ENCODE data around the gene SPEG.

Gene SPEG

GRCh38 chr2:219488149-219488843 is 53.7 kb downstream of the SPEG start:
- H3K27me3 ChIP-seq (ENCODE audit: insufficient read depth, low read length) = 0 out of 2 replicates have a peak, but pooled peaks cover 5% of the 10 kb centered on the region

GRCh38 chr2:219488844-219489194 is 54.2 kb downstream of the SPEG start:
- no peak overlapping the region for H3K4me2 ChIP-seq (ENCODE audit: low read length)
- H3F3A ChIP-seq (ENCODE audit: insufficient read depth, low read length) = no peaks in the 10 kb centered on the region
- no peak overlapping the region for H2AFZ ChIP-seq (ENCODE audit: low read length)
- H3K4me1 ChIP-seq (ENCODE audit: insufficient read depth, low read length, severe bottlenecking) = no peaks in the 10 kb centered on the region
- H3K79me2 ChIP-seq (ENCODE audit: insufficient read depth, low read length) = no peaks in the 10 kb centered on the region
- 0 out of 2 replicates have a peak, but pooled peaks cover 5% of the 10 kb centered on the region for H3K27me3 ChIP-seq (ENCODE audit: insufficient read depth, low read length)
- no peak overlapping the region for H3K9ac ChIP-seq (ENCODE audit: low read length)
- no peaks in the 10 kb centered on the region for H3K36me3 ChIP-seq (ENCODE audit: insufficient read depth, low read length)
- no peaks in the 10 kb centered on the region for H3K9me3 ChIP-seq (ENCODE audit: low read length)
- H4K20me1 ChIP-seq (ENCODE audit: insufficient read depth, low read length) = no peaks in the 10 kb centered on the region
- TF ChIP-seq EZH2 (IDR thresholded peaks at IDR 0.05; ENCODE audit: borderline replicate concordance, low read length) (no peak), CTCF (IDR thresholded peaks at IDR 0.05; ENCODE audit: low read length) (no peak)
- no peaks in the 10 kb centered on the region for H3K9me2 ChIP-seq (ENCODE audit: low read depth, low read length)
- H3K27ac ChIP-seq (ENCODE audit: low read depth, low read length, poor library complexity, severe bottlenecking) = no peak overlapping the region
- no peak overlapping the region for H3K4me3 ChIP-seq (ENCODE audit: low read depth, low read length, poor library complexity, severe bottlenecking)

More at GRCh38 chr2:219488149-219488843, 53.7 kb downstream of the SPEG start:
- H3K9me3 ChIP-seq (ENCODE audit: low read length) = no peaks in the 10 kb centered on the region
- H3K4me3 ChIP-seq (ENCODE audit: low read depth, low read length, poor library complexity, severe bottlenecking) = no peak overlapping the region
- no peaks in the 10 kb centered on the region for H4K20me1 ChIP-seq (ENCODE audit: insufficient read depth, low read length)
- TF ChIP-seq CTCF (IDR thresholded peaks at IDR 0.05; ENCODE audit: low read length) (no peak), EZH2 (IDR thresholded peaks at IDR 0.05; ENCODE audit: borderline replicate concordance, low read length) (no peak)
- H3K9ac ChIP-seq (ENCODE audit: low read length) = no peak overlapping the region
- H3K36me3 ChIP-seq (ENCODE audit: insufficient read depth, low read length) = no peaks in the 10 kb centered on the region
- no peaks in the 10 kb centered on the region for H3K9me2 ChIP-seq (ENCODE audit: low read depth, low read length)
- H3F3A ChIP-seq (ENCODE audit: insufficient read depth, low read length) = no peaks in the 10 kb centered on the region
- H2AFZ ChIP-seq (ENCODE audit: low read length) = no peak overlapping the region
- no peak overlapping the region for H3K27ac ChIP-seq (ENCODE audit: low read depth, low read length, poor library complexity, severe bottlenecking)
- no peaks in the 10 kb centered on the region for H3K79me2 ChIP-seq (ENCODE audit: insufficient read depth, low read length)
- no peaks in the 10 kb centered on the region for H3K4me1 ChIP-seq (ENCODE audit: insufficient read depth, low read length, severe bottlenecking)
- H3K4me2 ChIP-seq (ENCODE audit: low read length) = no peak overlapping the region

- H3K9me2 ChIP-seq (ENCODE audit: low read depth, low read length) = no peaks in the 10 kb centered on the region
- 0 out of 2 replicates have a peak, but pooled peaks cover 5% of the 10 kb centered on the region for H3K27me3 ChIP-seq (ENCODE audit: insufficient read depth, low read length)
- H3K4me2 ChIP-seq (ENCODE audit: low read length) = no peak overlapping the region
- H3F3A ChIP-seq (ENCODE audit: insufficient read depth, low read length) = no peaks in the 10 kb centered on the region
- no peaks in the 10 kb centered on the region for H3K79me2 ChIP-seq (ENCODE audit: insufficient read depth, low read length)
- H3K36me3 ChIP-seq (ENCODE audit: insufficient read depth, low read length) = no peaks in the 10 kb centered on the region
- H2AFZ ChIP-seq (ENCODE audit: low read length) = no peak overlapping the region
- H4K20me1 ChIP-seq (ENCODE audit: insufficient read depth, low read length) = no peaks in the 10 kb centered on the region
- no peak overlapping the region for H3K4me3 ChIP-seq (ENCODE audit: low read depth, low read length, poor library complexity, severe bottlenecking)
- no peaks in the 10 kb centered on the region for H3K9me3 ChIP-seq (ENCODE audit: low read length)
- H3K27ac ChIP-seq (ENCODE audit: low read depth, low read length, poor library complexity, severe bottlenecking) = no peak overlapping the region
- no peaks in the 10 kb centered on the region for H3K4me1 ChIP-seq (ENCODE audit: insufficient read depth, low read length, severe bottlenecking)
- no peak overlapping the region for H3K9ac ChIP-seq (ENCODE audit: low read length)
- TF ChIP-seq EZH2 (IDR thresholded peaks at IDR 0.05; ENCODE audit: borderline replicate concordance, low read length) (no peak), CTCF (IDR thresholded peaks at IDR 0.05; ENCODE audit: low read length) (no peak)
These were observed 54.7 kb downstream of the SPEG start for GRCh38 chr2:219489315-219489714.

All from OCI-LY1 (cell line).